DOHH2 (cell line): ENCODE measurements around the gene PGBD5.

Source experiments
- H3F3A ChIP-seq: fragments of 200-600 bp; sonication (generic), shearing (Covaris generic); 2 replicates; pipeline ENCODE4 v1.6.0; 2016; ENCODE audit warnings: antibody characterized with exemption, mild to moderate bottlenecking; ENCODE audit not compliant: control insufficient read depth, insufficient read depth
- H3K27ac ChIP-seq: fragments of 200-600 bp; sonication (generic); 2 replicates; pipeline ENCODE4 v1.5.1; 2014; ENCODE audit warnings: low read depth, mild to moderate bottlenecking, low read length, moderate library complexity
- H3K27me3 ChIP-seq: fragments of 200-600 bp; sonication (generic); 2 replicates; pipeline ENCODE4 v1.6.1; 2014; ENCODE audit warnings: mild to moderate bottlenecking, low read length, mixed read lengths; ENCODE audit not compliant: control insufficient read depth
- H3K36me3 ChIP-seq: fragments of 200-600 bp; sonication (generic); 2 replicates; pipeline ENCODE4 v1.6.1; 2014; ENCODE audit warnings: mild to moderate bottlenecking, low read length, moderate library complexity, mixed read lengths; ENCODE audit not compliant: control insufficient read depth
- H3K4me1 ChIP-seq: fragments of 200-600 bp; sonication (generic); 2 replicates; pipeline ENCODE4 v1.6.1; 2014; ENCODE audit warnings: mild to moderate bottlenecking, low read length, mixed read lengths; ENCODE audit not compliant: control insufficient read depth
- H3K4me2 ChIP-seq: fragments of 200-600 bp; sonication (generic); 2 replicates; pipeline ENCODE4 v1.6.0; 2014; ENCODE audit warnings: mild to moderate bottlenecking, low read length, moderate library complexity
- H3K4me3 ChIP-seq: fragments of 200-600 bp; sonication (generic); 2 replicates; pipeline ENCODE4 v1.5.1; 2014; ENCODE audit warnings: mild to moderate bottlenecking, low read length, mixed read lengths
- H3K79me2 ChIP-seq: fragments of 200-600 bp; sonication (generic); 2 replicates; pipeline ENCODE4 v1.6.1; 2014; ENCODE audit warnings: mild to moderate bottlenecking, low read length, mixed read lengths; ENCODE audit not compliant: control insufficient read depth
- H3K9me2 ChIP-seq: fragments of 200-600 bp; sonication (generic); replicated peaks from 2 replicates; pipeline ENCODE4 v1.6.1; 2014; ENCODE audit warnings: mild to moderate bottlenecking, low read length, mixed read lengths; ENCODE audit not compliant: control insufficient read depth
- H3K9me3 ChIP-seq: fragments of 200-600 bp; sonication (generic); 2 replicates; pipeline ENCODE4 v1.6.1; 2014; ENCODE audit warnings: antibody characterized with exemption, low read length, mixed read lengths; ENCODE audit not compliant: control insufficient read depth, insufficient read depth
- H4K20me1 ChIP-seq: fragments of 200-600 bp; sonication (generic); 2 replicates; pipeline ENCODE4 v1.6.0; 2014; ENCODE audit warnings: low read depth, mild to moderate bottlenecking, antibody characterized with exemption, low read length, moderate library complexity; ENCODE audit not compliant: control insufficient read depth, insufficient read depth
- CTCF ChIP-seq: fragments of 200-600 bp; sonication (generic); IDR thresholded peaks from one replicate; pipeline ENCODE4 v1.5.1; 2014; ENCODE audit warnings: antibody characterized with exemption, mild to moderate bottlenecking, low read depth, low read length; ENCODE audit not compliant: poor library complexity, severe bottlenecking
- EZH2phosphoT487 ChIP-seq: fragments of 200-600 bp; sonication (generic); IDR thresholded peaks from 2 replicates; pipeline ENCODE4 v1.6.1; 2017; ENCODE audit warnings: borderline replicate concordance, mild to moderate bottlenecking, antibody characterized with exemption, low read length, moderate library complexity, mixed read lengths

The PGBD5 gene

GRCh38 chr1:230317823-230318819, 108.0 kb downstream of the PGBD5 start:
- H3K4me2 ChIP-seq, result no peak overlapping the region
- no peaks in the 10 kb centered on the region for H3K36me3 ChIP-seq
- no peaks in the 10 kb centered on the region for H3F3A ChIP-seq
- TF ChIP-seq CTCF (no peak), EZH2phosphoT487 (no peak)
- no peak overlapping the region for H3K4me3 ChIP-seq
- H3K27me3 ChIP-seq, result no peaks in the 10 kb centered on the region
- no peaks in the 10 kb centered on the region for H4K20me1 ChIP-seq
- H3K79me2 ChIP-seq, result no peaks in the 10 kb centered on the region
- no peaks in the 10 kb centered on the region for H3K9me3 ChIP-seq
- H3K4me1 ChIP-seq, result no peaks in the 10 kb centered on the region
- H3K9me2 ChIP-seq, result no peaks in the 10 kb centered on the region
- no peak overlapping the region for H3K27ac ChIP-seq

GRCh38 chr1:230316864-230317745, 109.0 kb downstream of the PGBD5 start:
- Histone ChIP-seq H3K36me3 (no peaks in the 10 kb centered on the region), H3F3A (no peaks in the 10 kb centered on the region), H3K27ac (no peak overlapping the region), H3K4me3 (no peak overlapping the region), H3K9me3 (no peaks in the 10 kb centered on the region), H3K79me2 (no peaks in the 10 kb centered on the region), H3K4me2 (no peak overlapping the region), H3K4me1 (no peaks in the 10 kb centered on the region), H4K20me1 (no peaks in the 10 kb centered on the region), H3K9me2 (no peaks in the 10 kb centered on the region), H3K27me3 (no peaks in the 10 kb centered on the region)
- TF ChIP-seq EZH2phosphoT487 (no peak), CTCF (no peak)

- no peaks in the 10 kb centered on the region for H3K9me2 ChIP-seq
- H3K79me2 ChIP-seq, result no peaks in the 10 kb centered on the region
- no peaks in the 10 kb centered on the region for H3F3A ChIP-seq
- no peaks in the 10 kb centered on the region for H3K36me3 ChIP-seq
- no peaks in the 10 kb centered on the region for H3K4me1 ChIP-seq
- H3K9me3 ChIP-seq, result no peaks in the 10 kb centered on the region
- no peak for TF ChIP-seq EZH2phosphoT487
- TF ChIP-seq CTCF, result no peak
- no peak overlapping the region for H3K4me3 ChIP-seq
- H3K4me2 ChIP-seq, result no peak overlapping the region
- H3K27me3 ChIP-seq, result no peaks in the 10 kb centered on the region
- H4K20me1 ChIP-seq, result no peaks in the 10 kb centered on the region
- H3K27ac ChIP-seq, result no peak overlapping the region
Measured at GRCh38 chr1:230315099-230315498, 111.0 kb downstream of the PGBD5 start.
